HG03060 (cell line): Measurements from ENCODE around the gene AKR1A1.
A peak's percentile ranks its signal among the peaks of the same experiment; 100 is the strongest.
"Not testable (repeated sequence)": the region's sequence is repeated elsewhere in the genome, so short reads cannot be mapped to it uniquely, and the experiment has no call there.

ENCODE experiments used
- ATAC-seq: cut with Tn5 transposase; IDR thresholded peaks from one replicate; pipeline ENCODE4 v1.9.1; 2021; ENCODE audit warnings: low read depth, moderate number of reproducible peaks; ENCODE audit not compliant: unreplicated experiment

The AKR1A1 gene

DNA sequence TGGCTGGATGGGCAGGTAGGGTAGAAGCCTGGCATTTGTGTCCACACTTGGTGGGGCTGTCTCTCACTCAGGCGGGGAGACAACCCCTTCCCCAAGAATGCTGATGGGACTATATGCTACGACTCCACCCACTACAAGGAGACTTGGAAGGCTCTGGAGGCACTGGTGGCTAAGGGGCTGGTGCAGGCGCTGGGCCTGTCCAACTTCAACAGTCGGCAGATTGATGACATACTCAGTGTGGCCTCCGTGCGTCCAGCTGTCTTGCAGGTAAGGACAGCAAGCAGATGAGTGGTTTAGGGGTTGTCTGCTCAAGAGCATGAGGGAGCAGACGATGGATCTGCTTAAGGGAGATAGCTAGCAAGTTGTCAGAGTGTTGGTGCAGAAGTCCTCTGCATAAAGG is 17.3 kb downstream of the AKR1A1 start:
- no peak for ATAC-seq

DNA sequence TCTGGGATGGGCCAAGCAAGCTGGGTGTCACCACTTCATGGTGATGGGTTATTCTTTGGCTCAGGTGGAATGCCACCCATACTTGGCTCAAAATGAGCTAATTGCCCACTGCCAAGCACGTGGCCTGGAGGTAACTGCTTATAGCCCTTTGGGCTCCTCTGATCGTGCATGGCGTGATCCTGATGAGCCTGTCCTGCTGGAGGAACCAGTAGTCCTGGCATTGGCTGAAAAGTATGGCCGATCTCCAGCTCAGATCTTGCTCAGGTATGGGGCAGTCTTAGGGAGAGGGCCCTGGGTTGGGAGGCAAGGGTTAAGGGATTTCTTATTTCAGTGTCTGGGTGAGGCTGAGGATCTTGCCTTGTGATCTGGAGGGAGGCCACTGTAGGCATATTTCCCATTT is 17.8 kb downstream of the AKR1A1 start:
- ATAC-seq, result no peak

DNA sequence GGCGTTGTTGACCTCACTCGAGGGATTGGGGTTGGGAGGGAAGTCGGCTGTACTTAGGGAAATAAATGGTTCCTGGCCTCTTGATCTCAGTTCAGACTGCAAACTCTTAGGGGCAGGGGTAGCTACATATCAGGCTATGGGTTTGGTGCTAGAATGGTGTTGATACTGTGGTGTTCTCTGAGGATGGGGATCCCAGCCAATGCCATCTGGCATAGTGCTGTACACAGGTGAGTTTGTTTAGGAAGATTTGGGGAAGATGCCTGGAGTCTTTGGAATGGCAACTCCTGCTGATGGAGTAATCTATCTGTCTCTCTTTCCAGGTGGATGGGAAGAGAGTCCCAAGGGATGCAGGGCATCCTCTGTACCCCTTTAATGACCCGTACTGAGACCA is 18.9 kb downstream of the AKR1A1 start:
- no peak for ATAC-seq

DNA sequence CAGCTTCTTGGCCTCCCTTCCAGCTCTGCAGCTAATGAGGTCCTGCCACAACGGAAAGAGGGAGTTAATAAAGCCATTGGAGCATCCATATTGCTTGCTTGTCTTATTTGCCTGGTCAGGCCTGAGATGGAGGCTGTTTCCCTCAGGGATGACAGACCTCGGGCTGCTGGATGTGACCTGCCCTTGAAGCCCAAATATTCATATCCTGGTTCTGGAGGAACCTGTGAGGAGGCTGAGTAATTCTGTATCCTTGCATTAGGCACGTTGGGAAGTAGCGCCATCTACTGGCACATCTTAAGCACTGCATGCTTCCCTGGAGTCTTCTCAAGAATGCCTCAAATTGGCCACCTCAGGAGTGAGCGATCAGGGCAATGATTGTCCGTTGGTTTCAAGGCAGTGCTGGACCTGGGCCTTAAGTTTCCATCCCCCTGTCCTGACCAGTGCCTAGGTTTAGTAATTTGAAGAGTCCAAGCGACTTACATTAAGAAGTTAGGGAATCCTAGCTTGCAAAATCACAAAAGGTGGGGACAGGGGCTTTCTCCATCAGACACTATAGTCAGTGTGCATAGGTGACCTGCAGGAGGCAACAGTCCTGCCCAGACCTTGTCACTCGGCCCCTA is 19.4 kb downstream of the AKR1A1 start:
- ATAC-seq, result no peak

DNA sequence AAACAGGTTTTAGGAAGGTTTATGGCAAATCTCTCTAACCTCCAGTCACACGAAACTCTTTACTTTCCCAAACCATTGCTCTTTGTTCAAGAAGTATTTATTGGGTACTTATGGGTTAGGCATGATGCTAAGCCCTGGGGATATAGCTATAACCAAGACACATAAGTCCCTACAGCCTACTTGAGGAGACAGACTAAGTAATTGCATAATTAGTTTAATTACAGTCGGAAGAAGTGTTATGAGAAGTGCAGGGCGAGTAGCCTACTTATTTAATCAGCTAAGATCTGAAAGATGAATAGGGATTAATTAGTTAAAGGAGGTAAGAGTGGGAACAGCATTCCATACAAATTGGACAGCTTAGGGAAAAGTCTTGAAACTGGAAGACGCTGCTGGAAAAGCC is 20.0 kb downstream of the AKR1A1 start:
- ATAC-seq, result no peak

DNA sequence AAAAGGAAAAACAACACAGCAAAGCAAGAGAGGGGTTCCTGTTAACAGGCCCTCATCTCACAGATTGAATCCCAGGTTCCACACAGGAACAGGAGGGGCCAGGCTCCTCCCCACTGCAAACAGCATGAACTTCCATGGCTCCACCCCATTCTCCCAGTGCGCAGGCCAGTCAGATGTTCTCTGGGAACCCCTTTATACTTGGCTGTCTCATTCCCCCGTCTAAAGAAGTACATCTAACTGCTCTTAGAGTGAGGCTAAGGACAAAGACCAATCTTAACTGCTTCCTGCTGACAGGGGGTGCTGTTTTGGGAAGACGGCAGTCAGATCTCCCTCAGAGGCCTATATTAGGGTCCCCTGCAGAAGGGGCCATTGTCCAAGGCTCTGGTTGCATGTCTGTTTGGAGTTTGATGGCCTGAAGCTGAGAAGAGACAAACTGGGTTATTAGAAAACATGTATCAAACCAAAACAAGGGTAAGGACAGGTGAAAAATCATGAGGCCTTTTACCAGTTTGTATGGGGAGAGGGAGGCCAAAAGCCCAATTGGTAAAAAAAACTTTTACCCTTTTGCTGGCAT is 22.7 kb downstream of the AKR1A1 start:
- no peak for ATAC-seq

DNA sequence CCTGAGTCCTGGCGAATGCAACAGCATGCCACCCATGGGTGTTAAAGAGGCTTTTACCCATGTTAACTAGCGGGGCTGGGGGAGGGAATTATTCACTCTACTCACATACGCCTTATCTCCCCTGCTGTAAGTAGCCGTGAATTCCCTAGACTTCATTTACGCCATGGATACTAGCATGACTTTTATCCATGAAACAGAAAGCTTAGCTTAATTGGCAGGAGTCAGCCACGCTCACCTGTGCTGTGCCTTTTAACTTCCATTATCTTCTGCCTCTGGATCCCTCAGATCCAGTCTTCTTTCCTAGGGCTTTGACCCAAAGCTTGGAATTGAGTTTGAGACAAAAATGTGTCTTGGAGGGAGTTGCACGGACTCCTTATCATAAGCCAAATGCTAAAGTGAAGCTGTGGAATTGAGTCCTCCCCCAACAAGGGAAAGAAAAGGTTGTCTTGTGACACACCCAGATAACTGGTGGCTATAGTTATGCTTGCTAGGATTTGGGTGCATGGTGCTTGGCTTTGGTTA is 23.5 kb downstream of the AKR1A1 start:
- no peak for ATAC-seq

DNA sequence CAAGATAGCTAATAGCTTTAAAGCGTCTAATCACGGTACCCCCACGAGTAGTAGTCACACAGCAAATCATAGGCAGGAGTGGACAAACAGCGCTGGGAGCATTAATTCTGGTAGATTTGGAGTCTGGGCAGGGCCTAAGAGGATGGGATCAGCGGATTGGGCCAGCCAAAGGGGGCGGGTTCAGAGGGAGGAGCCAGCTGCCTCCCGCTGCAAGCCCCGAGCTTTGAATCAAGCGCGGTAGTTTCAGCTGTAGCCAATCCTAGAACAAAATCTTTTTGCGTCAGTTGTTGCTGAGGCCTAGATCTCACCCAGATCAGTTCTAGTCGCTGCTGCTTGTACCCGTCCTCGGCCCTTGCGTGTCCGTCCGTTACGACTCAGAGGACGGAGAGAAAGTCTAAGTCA is 32.6 kb downstream of the AKR1A1 start:
- ATAC-seq, result peak; percentile 63

DNA sequence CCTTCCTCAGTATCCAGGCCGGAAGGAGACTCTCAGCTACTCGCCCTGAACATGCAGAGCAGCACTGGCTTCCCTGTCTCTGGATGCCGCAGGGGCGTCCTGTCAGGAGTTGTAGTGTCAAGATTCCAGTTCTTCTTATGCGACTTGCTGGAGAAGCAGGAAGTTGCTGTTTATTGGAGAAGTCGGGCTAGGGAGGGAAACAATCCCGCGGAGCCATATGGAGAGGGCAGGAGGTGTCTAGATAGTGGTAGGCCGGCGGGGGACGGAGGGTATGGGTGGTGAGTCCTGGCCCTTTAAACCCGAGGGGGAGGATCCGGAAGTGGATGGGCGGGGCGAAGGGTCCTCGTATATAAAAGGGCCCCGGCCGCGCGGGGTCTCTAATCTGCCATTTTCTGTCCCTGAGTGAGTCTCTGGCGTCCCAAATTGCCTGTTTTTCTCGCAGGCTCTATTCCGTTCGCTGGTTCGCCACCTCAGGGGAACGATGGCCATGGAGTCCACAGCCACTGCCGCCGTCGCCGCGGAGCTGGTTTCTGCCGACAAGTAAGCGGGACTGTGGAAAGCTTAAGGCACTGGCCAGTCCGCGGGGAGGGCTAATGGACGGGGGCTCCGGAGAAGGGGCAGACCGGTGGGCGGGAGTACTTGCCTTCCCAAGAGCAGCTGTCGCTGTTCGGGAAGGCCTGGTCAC is 33.2 kb downstream of the AKR1A1 start, which contains the start of gene NASP:
NASP (plus strand) TSS at position 376 of the 685 bp plus-strand sequence; CDS start at position 482, 106 bp downstream.
- peak; percentile 18 for ATAC-seq

DNA sequence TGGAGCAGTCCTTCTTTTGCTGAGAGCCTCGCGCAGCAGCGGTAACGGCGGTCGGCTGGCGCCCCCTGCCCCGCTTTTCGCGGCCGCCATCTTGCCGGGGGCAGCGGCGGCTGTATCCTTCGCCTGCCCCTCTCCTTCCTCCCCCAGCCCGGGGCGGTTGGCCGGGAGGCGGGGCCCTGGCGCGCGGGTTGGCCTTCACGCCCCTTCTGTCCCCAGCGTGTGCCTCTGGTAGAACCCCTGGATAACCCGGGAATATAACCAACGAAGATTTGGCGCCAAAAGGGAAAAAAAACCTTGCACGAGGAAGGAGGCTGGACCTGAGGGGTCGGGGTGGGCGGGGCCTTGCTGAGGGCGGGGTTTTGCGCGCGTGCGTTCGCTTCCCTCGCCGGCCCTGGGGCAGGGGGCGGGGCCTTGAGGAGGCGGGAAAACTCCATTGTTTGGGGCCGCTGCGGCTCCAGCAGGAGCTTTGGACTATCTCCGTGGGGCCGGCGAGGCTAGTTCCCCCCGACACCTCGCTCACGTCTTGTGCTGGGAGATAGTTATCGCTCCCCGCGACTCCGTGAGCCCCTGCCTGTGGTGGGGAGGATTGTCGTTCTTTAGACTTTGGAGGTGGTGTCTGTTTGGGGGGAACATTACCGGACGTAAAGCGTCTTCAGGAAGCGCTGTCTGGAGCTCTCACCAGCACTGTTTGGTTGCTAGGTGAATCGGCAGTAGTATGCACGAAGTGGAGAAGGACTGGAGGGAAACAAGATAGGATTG is 33.9 kb downstream of the AKR1A1 start:
- no peak for ATAC-seq

DNA sequence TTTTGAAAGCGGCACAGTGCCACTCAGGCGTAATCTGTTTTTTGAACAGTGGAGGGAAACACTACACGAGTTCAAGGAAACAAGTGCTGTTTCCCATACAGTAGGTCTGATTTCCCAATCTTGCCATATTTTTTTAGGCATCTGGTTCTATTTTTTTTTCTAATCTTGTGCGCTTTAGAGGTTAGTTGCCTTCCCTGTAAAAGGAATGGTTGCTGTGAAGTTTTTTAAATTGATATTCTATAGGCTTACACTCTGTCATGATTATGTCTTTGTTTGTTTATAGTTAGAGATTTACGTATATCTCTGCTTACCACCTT is 34.4 kb downstream of the AKR1A1 start:
- no peak for ATAC-seq

DNA sequence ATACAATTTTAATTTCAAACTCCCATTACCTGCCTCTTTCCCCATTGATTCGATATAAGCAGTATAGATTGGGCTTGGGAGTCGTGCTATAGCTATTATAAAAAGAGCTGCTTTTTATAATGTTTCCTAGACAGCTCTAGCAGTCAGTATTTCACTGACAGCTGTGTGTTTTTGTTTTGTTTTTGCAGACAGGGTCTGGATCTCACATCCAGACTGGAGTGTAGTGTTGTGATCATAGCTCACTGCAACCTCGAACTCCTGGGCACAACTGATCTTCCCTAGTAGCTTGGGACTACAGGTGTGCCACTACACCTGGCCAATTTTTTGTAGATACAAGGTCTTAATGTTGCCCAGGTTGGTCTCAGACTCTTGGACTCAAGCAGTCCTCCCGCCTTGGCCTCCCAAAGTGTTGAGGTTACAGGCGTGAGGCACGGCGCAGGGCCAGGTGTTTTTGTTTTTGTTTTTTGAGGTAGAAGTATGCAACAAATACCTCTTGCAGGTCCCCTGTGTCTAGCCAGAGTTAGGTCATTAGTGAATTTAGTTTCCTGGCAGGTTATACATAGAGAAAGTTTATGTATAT is 35.0 kb downstream of the AKR1A1 start:
- no peak for ATAC-seq

DNA sequence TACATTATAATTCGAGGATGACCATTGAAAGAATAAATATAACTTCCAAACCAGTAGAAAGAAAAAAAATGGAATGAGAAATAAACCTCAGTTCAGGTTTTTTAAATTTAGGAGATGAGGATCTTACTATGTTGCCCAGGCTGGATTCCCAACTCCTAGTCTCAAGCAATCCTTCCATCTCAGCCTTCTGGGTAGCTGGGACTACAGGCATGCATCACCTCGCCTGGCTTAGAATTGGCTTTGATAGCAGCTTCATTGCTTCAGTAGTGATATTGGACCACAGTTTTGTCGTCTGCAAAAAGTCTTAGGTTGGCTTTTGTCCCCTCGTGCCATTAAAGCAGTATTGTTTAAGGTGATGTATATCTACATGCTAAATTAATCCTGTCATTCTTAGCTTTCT is 36.1 kb downstream of the AKR1A1 start:
- no peak for ATAC-seq

DNA sequence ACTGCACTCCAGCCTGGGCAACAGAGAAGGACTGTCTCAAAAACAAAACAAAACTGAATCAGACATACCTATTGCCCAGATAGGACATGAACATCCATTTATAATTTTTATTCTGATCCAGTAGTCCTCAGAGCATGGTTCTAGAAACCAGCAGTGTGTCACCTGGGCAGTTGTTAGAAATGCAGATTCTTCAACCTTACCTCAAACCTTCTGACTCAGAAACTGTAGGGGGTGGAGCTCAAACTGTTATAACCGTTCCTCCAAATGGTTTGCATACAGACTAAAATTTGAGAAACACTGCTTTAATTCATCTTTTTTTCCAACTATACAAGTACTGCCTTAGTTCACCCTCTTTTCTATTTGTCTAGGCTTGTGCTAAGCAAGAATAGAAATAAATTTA is 39.2 kb downstream of the AKR1A1 start:
- ATAC-seq, result no peak

DNA sequence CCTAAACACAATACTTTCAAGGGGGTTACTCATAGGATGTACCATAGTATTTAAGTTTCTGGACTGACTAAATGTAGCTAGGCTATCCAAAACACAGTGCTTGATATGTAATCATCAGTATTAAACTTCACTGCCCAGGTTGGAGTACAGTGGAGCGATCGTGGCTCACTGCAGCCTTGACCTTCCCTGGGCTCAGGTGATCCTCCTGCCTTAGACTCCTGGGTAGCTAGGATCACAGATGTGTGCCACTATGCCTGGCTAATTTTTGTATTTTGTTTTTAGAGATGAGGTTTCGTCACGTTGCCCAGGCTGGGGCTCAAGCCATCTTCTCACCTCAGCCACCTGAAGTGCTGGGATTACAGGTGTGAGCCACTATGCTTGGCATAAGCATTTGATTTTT is 43.8 kb downstream of the AKR1A1 start:
- ATAC-seq, result no peak

DNA sequence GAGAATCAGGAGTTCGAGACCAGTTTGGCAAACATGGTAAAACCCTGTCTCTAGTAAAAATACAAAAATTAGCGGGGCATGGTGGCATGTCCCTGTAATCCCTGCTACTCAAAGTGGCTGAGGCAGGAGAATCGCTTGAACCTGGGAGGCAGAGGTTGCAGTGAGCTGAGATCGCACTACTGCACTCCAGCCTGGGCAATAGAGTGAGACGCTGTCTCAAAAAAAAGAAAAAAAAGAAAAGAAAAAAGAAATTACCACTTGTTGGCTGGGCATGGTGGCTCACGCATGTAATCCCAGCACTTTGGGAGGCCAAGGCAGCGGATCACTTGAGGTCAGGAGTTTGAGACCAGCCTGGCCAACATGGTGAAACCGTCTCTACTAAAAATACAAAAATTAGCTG is 46.1 kb downstream of the AKR1A1 start:
- not testable (repeated sequence) for ATAC-seq

DNA sequence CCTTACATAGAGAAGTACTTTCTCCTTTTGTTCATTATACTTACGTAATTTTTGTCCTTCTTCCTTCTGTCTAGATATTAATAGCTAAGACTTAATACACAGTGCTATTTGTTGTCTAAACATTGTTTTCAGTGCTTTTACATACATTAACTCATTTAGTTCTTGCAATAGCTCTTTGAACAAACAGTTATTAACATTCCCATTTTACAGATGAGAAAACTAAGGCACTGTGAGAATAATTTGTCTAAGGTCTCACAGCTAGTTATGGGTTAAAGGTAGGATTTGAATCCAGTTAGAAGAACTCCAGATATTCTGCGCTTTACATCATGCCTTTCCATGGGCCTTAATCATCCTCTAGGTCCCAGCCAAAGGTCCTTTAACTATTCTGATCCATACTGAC is 53.6 kb downstream of the AKR1A1 start:
- ATAC-seq, result no peak

DNA sequence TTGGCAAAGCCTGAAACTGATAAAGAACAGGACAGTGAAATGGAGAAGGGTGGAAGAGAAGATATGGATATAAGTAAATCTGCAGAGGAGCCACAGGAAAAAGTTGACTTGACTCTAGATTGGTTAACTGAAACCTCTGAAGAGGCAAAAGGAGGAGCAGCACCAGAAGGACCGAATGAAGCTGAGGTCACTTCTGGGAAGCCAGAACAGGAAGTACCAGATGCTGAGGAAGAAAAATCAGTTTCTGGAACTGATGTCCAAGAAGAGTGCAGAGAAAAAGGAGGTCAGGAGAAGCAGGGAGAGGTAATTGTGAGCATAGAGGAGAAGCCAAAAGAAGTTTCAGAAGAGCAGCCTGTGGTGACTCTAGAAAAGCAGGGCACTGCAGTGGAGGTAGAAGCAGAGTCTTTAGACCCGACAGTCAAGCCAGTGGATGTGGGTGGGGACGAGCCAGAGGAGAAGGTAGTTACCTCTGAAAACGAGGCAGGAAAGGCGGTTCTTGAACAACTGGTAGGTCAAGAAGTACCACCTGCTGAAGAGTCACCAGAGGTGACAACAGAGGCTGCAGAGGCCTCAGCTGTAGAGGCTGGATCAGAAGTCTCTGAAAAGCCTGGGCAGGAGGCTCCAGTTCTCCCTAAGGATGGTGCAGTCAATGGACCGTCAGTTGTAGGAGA is 56.9 kb downstream of the AKR1A1 start:
- ATAC-seq, result no peak

DNA sequence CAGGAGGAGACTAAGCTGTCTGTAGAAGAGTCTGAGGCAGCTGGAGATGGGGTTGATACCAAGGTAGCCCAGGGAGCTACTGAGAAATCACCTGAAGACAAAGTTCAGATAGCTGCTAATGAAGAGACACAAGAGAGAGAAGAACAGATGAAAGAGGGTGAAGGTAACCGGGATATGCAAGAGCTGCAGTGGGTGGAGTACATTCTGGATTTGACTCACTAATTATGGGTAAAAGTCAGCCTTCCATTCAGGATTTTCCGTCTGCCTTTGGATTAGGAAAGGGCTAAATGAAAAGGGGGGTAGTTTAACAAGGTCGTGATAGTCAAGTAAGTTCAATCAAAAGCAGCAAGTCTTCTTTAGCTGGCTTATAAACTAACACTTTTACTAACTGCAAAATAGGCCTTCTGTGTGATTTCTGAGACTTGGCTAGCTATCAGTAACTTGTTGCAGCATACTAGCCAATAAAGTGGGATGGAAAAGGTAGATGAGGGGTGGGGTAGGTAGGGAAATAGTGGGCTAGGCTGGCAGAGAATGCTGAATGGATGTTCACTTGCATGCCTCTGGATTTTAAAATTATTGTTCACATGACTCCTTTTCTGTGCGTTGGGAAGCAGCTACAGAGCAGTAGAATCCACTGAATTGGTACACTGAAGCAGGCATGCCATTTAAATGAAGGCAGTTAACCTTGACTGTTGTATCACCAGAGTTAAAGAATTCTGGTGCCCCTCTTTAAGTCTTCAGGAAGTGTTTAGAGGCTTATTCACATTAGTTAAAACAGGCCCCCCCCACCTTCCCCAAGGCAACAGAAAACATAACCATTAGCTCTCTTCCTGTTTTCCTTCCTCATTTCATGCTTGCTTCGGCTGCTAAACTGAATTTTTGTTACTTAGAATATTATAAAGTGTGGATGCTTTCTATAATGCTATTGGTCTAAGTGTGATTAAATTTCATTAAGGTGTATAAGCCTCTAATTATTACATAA is 57.8 kb downstream of the AKR1A1 start:
- no peak for ATAC-seq
